ENCODE measurements around the gene FUT6. TPM values are rescaled to one million over a fixed set of nuclear protein-coding genes. Genes with fewer than 3 reads are reported as not detected.

The FUT6 gene
- total RNA-seq, 2 donors from 2014 or later, result 61.6 to 74.8 TPM

Other genes with a start within 250 kb of the FUT6 start
- gene SAFB2, start 216.9 kb downstream of the FUT6 start, total RNA-seq, result 10 to 100 TPM; 67.3 to 92.3 TPM
- gene SAFB, start 216.6 kb downstream of the FUT6 start, total RNA-seq, result 10 to 100 TPM; 56.1 to 82.5 TPM
- gene MICOS13, start 159.2 kb downstream of the FUT6 start, total RNA-seq, result 10 to 100 TPM; 66.3 to 83.4 TPM
- gene HSD11B1L, start 158.7 kb downstream of the FUT6 start, total RNA-seq, result 1 to 10 TPM; 3.5 to 3.8 TPM
- 100 to 1,000 TPM; 759 to 781 TPM for gene RPL36, start 149.4 kb downstream of the FUT6 start, total RNA-seq
- 10 to 100 TPM; 48.9 to 49.1 TPM for gene LONP1, start 119.6 kb downstream of the FUT6 start, total RNA-seq
- not detected for gene CATSPERD, start 119.1 kb downstream of the FUT6 start, total RNA-seq
- gene PRR22, start 55.0 kb downstream of the FUT6 start, total RNA-seq, result 1 to 10 TPM; 2.6 to 4.5 TPM
- gene DUS3L, start 48.5 kb downstream of the FUT6 start, total RNA-seq, result 10 to 100 TPM; 24.8 to 39.4 TPM
- gene NRTN, start 34.6 kb downstream of the FUT6 start, total RNA-seq, result 1 to 10 TPM; 1.2 to 1.7 TPM
- 100 to 1,000 TPM; 224 to 253 TPM for gene FUT3, start 11.7 kb upstream of the FUT6 start, total RNA-seq
- gene FUT5, start 30.8 kb upstream of the FUT6 start, total RNA-seq, result not detected
- gene NDUFA11, start 64.1 kb upstream of the FUT6 start, total RNA-seq, result 100 to 1,000 TPM; 175 to 187 TPM
- 1 to 10 TPM; 6.0 to 6.3 TPM for gene VMAC, start 65.2 kb upstream of the FUT6 start, total RNA-seq
- 10 to 100 TPM; 14.3 to 18.6 TPM for gene CAPS, start 74.6 kb upstream of the FUT6 start, total RNA-seq
- 10 to 100 TPM; 44.2 to 50.3 TPM for gene RANBP3, start 138.4 kb upstream of the FUT6 start, total RNA-seq